Spleen (tissue), 11 donors: ENCODE results near the gene UQCC2. TPM values are rescaled to one million over a fixed set of nuclear protein-coding genes. Genes with fewer than 3 reads are reported as not detected.
A peak's percentile ranks its signal among the peaks of the same experiment; 100 is the strongest.

ENCODE experiments used
- DNase-seq: peaks from one replicate; pipeline ENCODE4 v3.0.0-alpha.2; 2020
- H3K27ac ChIP-seq, 8 donors: fragments of 200-600 bp; sonication (generic) in 7 of 8; 1 replicate in 4 of 8; 2 replicates in 4 of 8; pipeline versions ENCODE4 v1.5.0 to v1.8.0; 2016 to 2021; ENCODE audit warnings: inconsistent platforms in 4 of 8, mild to moderate bottlenecking in 4 of 8, moderate library complexity in 1 of 8
- H3K27me3 ChIP-seq, 7 donors: fragments of 200-600 bp; sonication (generic) in 6 of 7; replicated peaks in 1 of 7; 1 replicate in 4 of 7; 2 replicates in 3 of 7; pipeline versions ENCODE4 v1.5.0 to v1.8.0; 2016 to 2021; ENCODE audit warnings: inconsistent platforms in 3 of 7, mild to moderate bottlenecking in 1 of 7
- H3K36me3 ChIP-seq, 6 donors: fragments of 200-600 bp; sonication (generic) in 5 of 6; 1 replicate in 4 of 6; 2 replicates in 2 of 6; pipeline versions ENCODE4 v1.5.0 to v1.8.0; 2016 to 2021; ENCODE audit warnings: inconsistent platforms in 2 of 6
- H3K4me1 ChIP-seq, 6 donors: fragments of 200-600 bp; sonication (generic) in 5 of 6; 1 replicate in 3 of 6; 2 replicates in 3 of 6; pipeline versions ENCODE4 v1.5.0 to v1.8.0; 2016 to 2021; ENCODE audit warnings: inconsistent platforms in 3 of 6
- H3K4me3 ChIP-seq, 8 donors: fragments of 200-600 bp; sonication (generic) in 7 of 8; 1 replicate in 4 of 8; 2 replicates in 4 of 8; pipeline versions ENCODE4 v1.5.0 to v1.8.0; 2016 to 2021; ENCODE audit warnings: inconsistent platforms in 4 of 8, mild to moderate bottlenecking in 4 of 8, moderate library complexity in 2 of 8
- H3K9me3 ChIP-seq, 8 donors: fragments of 200-600 bp; sonication (generic) in 7 of 8; 1 replicate in 4 of 8; 2 replicates in 4 of 8; pipeline versions ENCODE4 v1.5.0 to v1.8.0; 2016 to 2021; ENCODE audit warnings: inconsistent platforms in 4 of 8
- CTCF ChIP-seq, 11 experiments: fragments of 200-600 bp in 7 of 11; fragments of 450-650 bp in 4 of 11; sonication (generic) in 4 of 11; IDR thresholded peaks in 8 of 11; conservative IDR thresholded peaks in 3 of 11; 1 replicate in 7 of 11; 2 replicates in 4 of 11; pipeline versions ENCODE4 v1.4.0 to v1.8.0; 2016 to 2021; ENCODE audit warnings: antibody characterized with exemption in 11 of 11, inconsistent platforms in 4 of 11, mild to moderate bottlenecking in 1 of 11
- POLR2A ChIP-seq, 3 donors: fragments of 450-650 bp; IDR thresholded peaks; one replicate each; pipeline ENCODE4 v1.5.1; 2017; ENCODE audit warnings: antibody characterized with exemption in 3 of 3, mild to moderate bottlenecking in 1 of 3
- POLR2AphosphoS5 ChIP-seq, 3 donors: sonication (generic); formaldehyde crosslinking; IDR thresholded peaks; one replicate each; pipeline ENCODE4 v1.5.1; 2017; ENCODE audit warnings: antibody characterized with exemption in 3 of 3
- WGBS, 5 donors: extraction: QIAGEN DNeasy Blood & Tissue Kit in 3 of 5; methylation state at CpG; one replicate each; pipeline versions ENCODE4 v1.1.5 to v1.1.7; 2013 to 2018; 5-methylcytosine and 5-hydroxymethylcytosine counted together
- intact Hi-C: fragments of 100-400 bp; cut with DNase I; formaldehyde crosslinking; loops from one replicate; pipeline ENCODE4 v1.15.0; 2023; ENCODE audit warnings: low total_unique reads
- polyA plus RNA-seq, 3 donors: library from polyadenylated mRNA; stranded (reverse); fragments of 200-250 nt; gene quantifications; one replicate each; pipeline ENCODE4 v1.2.1, GENCODE V29; 2013
- total RNA-seq, 7 donors: library from RNA; depleted of rRNA in 3 of 7; stranded (reverse); fragments of >200 nt in 3 of 7; fragmentation: NEBNext Ultra II Directional in 4 of 7; extraction: Animal tissue kit (Norgen Biotek cat#: 25700) in 4 of 7; gene quantifications; one replicate each; pipeline versions ENCODE4 v1.1.0 to v1.2.1, GENCODE V29; 2016 to 2021
- donor health status: healthy with polysubstance abuse.
- donor health status: DM: no; HTN: no; CAD: no; lungs with moderate emphysema.
- donor health status: DM: no; HTN: no; CAD: no.
- donor health status: Bipolar disorder and iron deficiency.
- donor health status: healthy.
- donor health status: DM: no; HTN: no; CAD: no.
- donor health status: DM: yes; HTN: yes; CAD: no.

The UQCC2 gene
- total and polyA plus RNA-seq, 10 donors = 8.7 to 77.0 (median 34.1) TPM

- H3K36me3 ChIP-seq = no peaks in the 10 kb centered on the region
- DNase-seq = no peak
- peaks cover 0 to 15% (median 0%) of the 10 kb centered on the region in 7 donors for H3K27me3 ChIP-seq
- no peaks in the 10 kb centered on the region for H3K9me3 ChIP-seq
- intact Hi-C loops = no loop called here
- TF ChIP-seq CTCF (IDR thresholded peaks at IDR 0.05 in 8 of 11, conservative IDR thresholded peaks at IDR 0.05 in 3 of 11) (no peak), POLR2A (IDR thresholded peaks at IDR 0.05) (no peak), POLR2AphosphoS5 (IDR thresholded peaks at IDR 0.05) (no peak)
- WGBS, 5 donors = 81 to 95% (median 87%) methylated on average over 3 to 4 of the region's 4 CpGs
- H3K4me3 ChIP-seq = no peak overlapping the region
- peaks cover 0 to 25% (median 13%) of the 10 kb centered on the region in 6 donors for H3K4me1 ChIP-seq
- no peak overlapping the region for H3K27ac ChIP-seq
Measured at GRCh38 chr6:33748841-33749240, 37.3 kb upstream of the UQCC2 start.

GRCh38 chr6:33747823-33748222, 36.3 kb upstream of the UQCC2 start:
- no peak for DNase-seq

GRCh38 chr6:33746651-33747100, 35.2 kb upstream of the UQCC2 start, which contains the start of gene IP6K3:
Gene IP6K3, minus strand, starts transcription at chr6:33746905. Its CDS starts 11,429 bp downstream, at chr6:33735476.
- DNase-seq = no peak
- TF ChIP-seq POLR2AphosphoS5 (IDR thresholded peaks at IDR 0.05) (peak; percentile 47 to 90 (median 84)), POLR2A (IDR thresholded peaks at IDR 0.05) (no peak)
- no peaks in the 10 kb centered on the region for H3K9me3 ChIP-seq
- H3K27me3 ChIP-seq = peaks cover 0 to 23% (median 0%) of the 10 kb centered on the region in 7 donors
- no peaks in the 10 kb centered on the region for H3K36me3 ChIP-seq
- peaks cover 0 to 37% (median 19%) of the 10 kb centered on the region in 6 donors for H3K4me1 ChIP-seq
- intact Hi-C loops = no loop called here
- peak within 1 kb of the TSS in 6 of 8 donors; percentile 11 to 58 (median 26) for H3K4me3 ChIP-seq
- H3K27ac ChIP-seq = peak within 1 kb of the TSS in 7 of 8 donors; percentile 26 to 78 (median 67)
- WGBS, 5 donors = 33 to 78% (median 59%) methylated on average over 8 to 10 of the region's 10 CpGs

More at GRCh38 chr6:33747823-33748222, 36.3 kb upstream of the UQCC2 start:
- no peak for TF ChIP-seq POLR2AphosphoS5 (IDR thresholded peaks at IDR 0.05)
- TF ChIP-seq POLR2A (IDR thresholded peaks at IDR 0.05) = no peak
- TF ChIP-seq CTCF (IDR thresholded peaks at IDR 0.05 in 8 of 11, conservative IDR thresholded peaks at IDR 0.05 in 3 of 11) = no peak
- intact Hi-C loops = no loop called here
- Histone ChIP-seq H3K27ac (peak overlapping the region in 4 of 8 donors; percentile 67 to 78 (median 76)), H3K36me3 (no peaks in the 10 kb centered on the region), H3K27me3 (peaks cover 0 to 21% (median 0%) of the 10 kb centered on the region in 7 donors), H3K4me3 (no peak overlapping the region), H3K4me1 (peaks cover 0 to 35% (median 16%) of the 10 kb centered on the region in 6 donors), H3K9me3 (no peaks in the 10 kb centered on the region)
- WGBS, 5 donors = 78 to 95% (median 90%) methylated on average over 5 of the region's 5 CpGs

- H3K9me3 ChIP-seq = no peaks in the 10 kb centered on the region
- TF ChIP-seq POLR2A (IDR thresholded peaks at IDR 0.05) = no peak
- TF ChIP-seq POLR2AphosphoS5 (IDR thresholded peaks at IDR 0.05) = peak in 2 of 3 donors; percentile 44 to 49
- TF ChIP-seq CTCF (IDR thresholded peaks at IDR 0.05 in 8 of 11, conservative IDR thresholded peaks at IDR 0.05 in 3 of 11) = no peak
- 47 to 54% (median 51%) methylated on average over 11 to 14 of the region's 14 CpGs for WGBS, 5 donors
- intact Hi-C loops = no loop called here
- peak overlapping the region in 7 of 8 donors; percentile 26 to 78 (median 67) for H3K27ac ChIP-seq
- H3K4me1 ChIP-seq = peaks cover 0 to 37% (median 19%) of the 10 kb centered on the region in 6 donors
- no peaks in the 10 kb centered on the region for H3K36me3 ChIP-seq
- peak overlapping the region in 5 of 8 donors; percentile 19 to 58 (median 28) for H3K4me3 ChIP-seq
- H3K27me3 ChIP-seq = peaks cover 0 to 23% (median 0%) of the 10 kb centered on the region in 7 donors
- DNase-seq = no peak
Measured at GRCh38 chr6:33746036-33746600, 34.6 kb upstream of the UQCC2 start.
